ENCODE data around the gene SF1. TPM values are rescaled to one million over a fixed set of nuclear protein-coding genes. Genes with fewer than 3 reads are reported as not detected.

SF1 gene
- total and polyA plus RNA-seq, 2 of the 8 experiments (the other 6 are each of a cell fraction or from before 2014, with no cell fraction given), result 72.7 to 353 TPM

- DNase-seq (ENCODE audit: low read depth in 1 of 2, low spot score in 2 of 2) (no peak), FAIRE-seq (no peak)
- TF ChIP-seq RBBP5 (IDR thresholded peaks at IDR 0.05; ENCODE audit: borderline replicate concordance, low read depth, low read length), result 0 out of 2 replicates have a peak, but pooled peaks have one; percentile 10
- TF ChIP-seq BACH1 (IDR thresholded peaks at IDR 0.05; ENCODE audit: low read length), result no peak
- Histone ChIP-seq H3K23me2 (ENCODE audit: low read depth, low read length) (no peaks in the 10 kb centered on the region), H3K4me2 (ENCODE audit: insufficient read depth in 1 of 2, low read depth in 2 of 2, low read length in 2 of 2) (peak overlapping the region; percentile 32 to 57), H4K91ac (replicated peaks; ENCODE audit: insufficient read length, low read length) (no peak overlapping the region), H2BK120ac (replicated peaks; ENCODE audit: low read depth, low read length) (no peak overlapping the region), H3K36me3 (ENCODE audit: control insufficient read depth in 2 of 4, insufficient read depth in 4 of 4, low read length in 3 of 4) (peaks cover 0 to 7% (median 2%) of the 10 kb centered on the region in 4 experiments; a peak in 3 of 8 replicates), H2BK15ac (ENCODE audit: low read length) (no peak overlapping the region), H2BK20ac (ENCODE audit: low read length) (peak overlapping the region; percentile 13; the same call in 1 of the 2 replicates), H3K4me3 (ENCODE audit: extremely low read depth in 1 of 4, insufficient read depth in 2 of 4, low read depth in 3 of 4, low read length in 4 of 4) (peak overlapping the region in 3 of 4 experiments; percentile 3 to 32 (median 23); a peak in 5 of 8 replicates), H3K18ac (ENCODE audit: extremely low read depth, low read length) (peak overlapping the region; percentile 61), H3K27me3 (replicated peaks in 1 of 4; ENCODE audit: control insufficient read depth in 3 of 4, extremely low read depth in 1 of 4, insufficient read depth in 3 of 4, low read length in 3 of 4) (no peaks in the 10 kb centered on the region), H2BK12ac (ENCODE audit: low read depth, low read length) (peak overlapping the region; percentile 78; the same call in 1 of the 2 replicates), H3K23ac (ENCODE audit: insufficient read length) (no peak overlapping the region), H2AK5ac (ENCODE audit: low read depth, low read length) (peak overlapping the region; percentile 59; the same call in 1 of the 2 replicates), H3K79me1 (ENCODE audit: low read depth, low read length) (no peaks in the 10 kb centered on the region), H3K9ac (replicated peaks in 1 of 4; ENCODE audit: extremely low read depth in 1 of 4, low read depth in 3 of 4, low read length in 3 of 4) (no peak overlapping the region), H3K56ac (replicated peaks; ENCODE audit: insufficient read length, low read depth, low read length) (no peak overlapping the region), H3K9me3 (ENCODE audit: insufficient read depth in 2 of 2, low read depth in 1 of 2, low read length in 1 of 2) (no peaks in the 10 kb centered on the region), H3K4ac (replicated peaks; ENCODE audit: insufficient read length, low read depth, low read length) (no peak overlapping the region), H4K20me1 (replicated peaks in 1 of 2; ENCODE audit: control insufficient read depth in 1 of 2, insufficient read depth in 2 of 2, low read length in 2 of 2) (peaks cover 0 to 1% of the 10 kb centered on the region in 2 experiments), H4K8ac (ENCODE audit: extremely low read depth, insufficient read depth, low read length) (no peak overlapping the region), H4K5ac (ENCODE audit: insufficient read length, low read depth, low read length) (peak overlapping the region; percentile 24), H3K79me2 (ENCODE audit: control insufficient read depth in 1 of 2, insufficient read depth in 2 of 2, low read length in 2 of 2) (no peaks in the 10 kb centered on the region), H3K14ac (ENCODE audit: insufficient read length) (no peak overlapping the region), H2AFZ (ENCODE audit: low read length) (no peak overlapping the region), H2BK5ac (ENCODE audit: low read depth, low read length) (peak overlapping the region; percentile 17; the same call in 1 of the 2 replicates), H3K27ac (ENCODE audit: low read depth, low read length) (no peak overlapping the region), H3K4me1 (replicated peaks in 1 of 4; ENCODE audit: control insufficient read depth in 3 of 4, insufficient read depth in 4 of 4, low read length in 3 of 4) (peaks cover 18 to 55% (median 42%) of the 10 kb centered on the region in 4 experiments)
- ChIA-PET POLR2A (ENCODE audit: partially characterized antibody) (interaction anchor here (0.6 to 42.9 kb wide), 6 partner anchors 7 to 404 kb away, joined by 3 to 1087 read pairs (median 4); partner anchors contain the start of genes PYGM, RASGRP2 and SF1), CTCF (ENCODE audit: partially characterized antibody) (interaction anchor here (0.5 to 23.6 kb wide), 12 partner anchors 9 to 1092 kb away, joined by 3 to 376 read pairs (median 3); partner anchors contain the start of gene RASGRP2)
- WGBS, 2 experiments (ENCODE audit: extremely low coverage in 1 of 2, insufficient coverage in 1 of 2, insufficient read length in 1 of 2, insufficient replicate concordance in 2 of 2, low coverage in 1 of 2, low lambda C conversion rate in 2 of 2, missing lambda C conversion rate in 1 of 2), result 73% methylated on average over 20 of the region's 21 CpGs; no CpG with 5 or more reads in 1 of the 2 experiments
Observed at GRCh38 chr11:64759131-64759721, 19.1 kb downstream of the SF1 start.

Data from H1 (cell line).